Measurements from ENCODE around the gene FOXI1.

The FOXI1 gene

GRCh38 chr5:170154297-170154696, 48.6 kb downstream of the FOXI1 start:
- no peak for DNase-seq

DNA sequence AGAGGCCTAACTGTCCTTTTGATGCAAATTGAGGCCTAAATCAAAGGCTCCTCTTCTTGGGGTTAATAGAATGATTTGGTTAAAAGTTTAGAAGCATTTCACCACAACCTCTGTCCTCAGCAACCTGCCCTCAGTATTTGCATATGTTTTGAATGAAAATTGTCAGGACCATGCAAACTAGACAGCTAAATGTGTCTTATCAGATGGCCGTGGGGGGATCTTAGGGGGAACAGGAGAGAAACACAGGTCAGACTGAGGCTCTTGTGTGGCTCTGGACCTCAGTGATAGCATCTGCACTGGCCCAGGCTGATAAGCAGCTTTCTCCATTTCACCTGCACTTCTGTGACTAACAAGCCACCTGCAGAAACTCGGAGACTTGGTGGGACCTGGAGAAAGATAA, 49.0 kb downstream of the FOXI1 start:
- no peak for DNase-seq

DNA sequence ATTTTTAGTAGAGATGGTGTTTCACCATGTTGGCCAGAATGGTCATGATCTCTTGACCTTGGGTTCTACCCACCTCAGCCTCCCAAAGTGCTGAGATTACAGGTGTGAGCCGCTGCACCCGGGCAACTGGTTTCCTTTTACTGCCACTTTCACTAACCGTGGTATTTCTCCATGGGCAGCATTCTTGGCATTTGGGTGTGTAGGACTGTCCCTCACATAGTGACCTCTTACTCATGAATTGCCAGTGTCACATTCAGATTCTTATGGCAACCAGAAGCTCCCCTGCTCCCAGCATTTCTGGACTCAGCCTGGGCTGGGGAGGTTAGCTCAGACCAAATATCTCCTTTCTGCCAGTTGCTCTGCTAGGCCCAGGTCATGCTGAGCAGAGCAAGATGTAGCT, 50.1 kb downstream of the FOXI1 start:
- no peak for DNase-seq

GRCh38 chr5:170159101-170159698, 53.5 kb downstream of the FOXI1 start:
- DNase-seq, result no peak

Data from NCI-H1092 treated with DMSO at 0.1 percent for 48 hours (cell line).